Nephron progenitor cell (in vitro differentiated cells): Measurements from ENCODE around the gene ISY1.

ENCODE experiments used
- DNase-seq: peaks from one replicate; pipeline ENCODE4 v3.0.0; 2021
- H3K27ac Mint-ChIP-seq: 2 replicates; pipeline ENCODE4 v1.8.0; 2021; ENCODE audit warnings: mild to moderate bottlenecking, moderate library complexity, mixed read lengths
- H3K27me3 Mint-ChIP-seq: 2 replicates; pipeline ENCODE4 v1.8.0; 2021; ENCODE audit warnings: mild to moderate bottlenecking, low read depth, mixed read lengths; ENCODE audit not compliant: poor library complexity
- H3K36me3 Mint-ChIP-seq: 2 replicates; pipeline ENCODE4 v1.8.0; 2021; ENCODE audit warnings: low read depth, mixed read lengths
- H3K4me1 Mint-ChIP-seq: 2 replicates; pipeline ENCODE4 v1.8.0; 2021; ENCODE audit warnings: mixed read lengths
- H3K4me3 Mint-ChIP-seq: 2 replicates; pipeline ENCODE4 v1.8.0; 2021; ENCODE audit warnings: mild to moderate bottlenecking, moderate library complexity, mixed read lengths
- H3K9me3 Mint-ChIP-seq: 2 replicates; pipeline ENCODE4 v1.8.0; 2021; ENCODE audit warnings: mild to moderate bottlenecking, moderate library complexity, mixed read lengths
- TF ChIP-seq, protein P1 (sequence below): fragments of 200-600 bp; sonication (generic); IDR thresholded peaks from 2 replicates; pipeline ENCODE4 v1.5.0; 2021; ENCODE audit warnings: antibody characterized with exemption

ISY1 gene

GRCh38 chr3:129160891-129161859, at the start of gene ISY1:
Gene ISY1, minus strand, starts transcription at chr3:129161063. Its CDS starts 88 bp downstream, at chr3:129160975.
- peak within 1 kb of the TSS; percentile 96 for H3K4me3 Mint-ChIP-seq
- peak within 1 kb of the TSS; percentile 100 for H3K27ac Mint-ChIP-seq
- H3K4me1 Mint-ChIP-seq: peaks cover 38% of the 10 kb centered on the region
- TF ChIP-seq, protein P1, sequence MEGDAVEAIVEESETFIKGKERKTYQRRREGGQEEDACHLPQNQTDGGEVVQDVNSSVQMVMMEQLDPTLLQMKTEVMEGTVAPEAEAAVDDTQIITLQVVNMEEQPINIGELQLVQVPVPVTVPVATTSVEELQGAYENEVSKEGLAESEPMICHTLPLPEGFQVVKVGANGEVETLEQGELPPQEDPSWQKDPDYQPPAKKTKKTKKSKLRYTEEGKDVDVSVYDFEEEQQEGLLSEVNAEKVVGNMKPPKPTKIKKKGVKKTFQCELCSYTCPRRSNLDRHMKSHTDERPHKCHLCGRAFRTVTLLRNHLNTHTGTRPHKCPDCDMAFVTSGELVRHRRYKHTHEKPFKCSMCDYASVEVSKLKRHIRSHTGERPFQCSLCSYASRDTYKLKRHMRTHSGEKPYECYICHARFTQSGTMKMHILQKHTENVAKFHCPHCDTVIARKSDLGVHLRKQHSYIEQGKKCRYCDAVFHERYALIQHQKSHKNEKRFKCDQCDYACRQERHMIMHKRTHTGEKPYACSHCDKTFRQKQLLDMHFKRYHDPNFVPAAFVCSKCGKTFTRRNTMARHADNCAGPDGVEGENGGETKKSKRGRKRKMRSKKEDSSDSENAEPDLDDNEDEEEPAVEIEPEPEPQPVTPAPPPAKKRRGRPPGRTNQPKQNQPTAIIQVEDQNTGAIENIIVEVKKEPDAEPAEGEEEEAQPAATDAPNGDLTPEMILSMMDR: peak; percentile 74
- peak; percentile 81 for DNase-seq
- H3K9me3 Mint-ChIP-seq: no peaks in the 10 kb centered on the region
- H3K27me3 Mint-ChIP-seq: no peaks in the 10 kb centered on the region
- peaks cover 19% of the 10 kb centered on the region for H3K36me3 Mint-ChIP-seq

DNA sequence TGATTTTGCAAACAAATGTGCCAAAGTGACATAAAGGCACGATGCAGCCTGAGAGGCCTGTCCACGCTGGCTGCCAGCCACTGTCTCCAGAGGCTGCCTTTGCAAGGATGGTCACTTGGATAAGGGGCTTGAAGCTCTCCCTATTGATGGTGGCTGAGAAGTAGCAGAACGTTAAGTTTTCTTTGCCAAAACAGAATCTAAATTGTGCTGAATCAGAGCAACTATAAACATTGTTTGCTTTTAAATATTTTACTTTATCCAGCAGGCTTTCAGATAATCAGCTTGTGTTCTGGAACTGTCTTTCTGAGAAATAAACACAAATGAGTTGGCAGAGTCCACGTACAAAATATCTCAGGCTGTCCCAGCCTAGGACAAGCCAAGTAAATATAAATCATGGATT, 46.6 kb upstream of the ISY1 start:
- TF ChIP-seq, protein P1: no peak
- no peak overlapping the region for H3K4me3 Mint-ChIP-seq
- H3K9me3 Mint-ChIP-seq: no peaks in the 10 kb centered on the region
- peaks cover 14% of the 10 kb centered on the region for H3K27me3 Mint-ChIP-seq
- no peaks in the 10 kb centered on the region for H3K4me1 Mint-ChIP-seq
- H3K27ac Mint-ChIP-seq: no peak overlapping the region
- no peaks in the 10 kb centered on the region for H3K36me3 Mint-ChIP-seq
- DNase-seq: no peak

GRCh38 chr3:129205109-129205832, 44.4 kb upstream of the ISY1 start:
- no peak for DNase-seq
- H3K36me3 Mint-ChIP-seq: no peaks in the 10 kb centered on the region
- peaks cover 12% of the 10 kb centered on the region for H3K27me3 Mint-ChIP-seq
- no peaks in the 10 kb centered on the region for H3K4me1 Mint-ChIP-seq
- no peaks in the 10 kb centered on the region for H3K9me3 Mint-ChIP-seq
- TF ChIP-seq, protein P1: no peak
- no peak overlapping the region for H3K4me3 Mint-ChIP-seq
- H3K27ac Mint-ChIP-seq: no peak overlapping the region

- Mint-ChIP-seq H3K27me3 (peaks cover 9% of the 10 kb centered on the region), H3K36me3 (peaks cover 4% of the 10 kb centered on the region), H3K4me1 (no peaks in the 10 kb centered on the region), H3K27ac (no peak overlapping the region), H3K9me3 (no peaks in the 10 kb centered on the region), H3K4me3 (no peak overlapping the region)
- TF ChIP-seq, protein P1: no peak
- no peak for DNase-seq
Measured at GRCh38 chr3:129204473-129204872, 43.6 kb upstream of the ISY1 start.

GRCh38 chr3:129199366-129199765, 38.5 kb upstream of the ISY1 start:
- Mint-ChIP-seq H3K4me1 (no peaks in the 10 kb centered on the region), H3K4me3 (no peak overlapping the region), H3K9me3 (no peaks in the 10 kb centered on the region), H3K27me3 (peaks cover 3% of the 10 kb centered on the region), H3K36me3 (peaks cover 7% of the 10 kb centered on the region), H3K27ac (no peak overlapping the region)
- TF ChIP-seq, protein P1: no peak
- no peak for DNase-seq
